ENCODE measurements around the gene GDPD2.

Gene GDPD2

DNA sequence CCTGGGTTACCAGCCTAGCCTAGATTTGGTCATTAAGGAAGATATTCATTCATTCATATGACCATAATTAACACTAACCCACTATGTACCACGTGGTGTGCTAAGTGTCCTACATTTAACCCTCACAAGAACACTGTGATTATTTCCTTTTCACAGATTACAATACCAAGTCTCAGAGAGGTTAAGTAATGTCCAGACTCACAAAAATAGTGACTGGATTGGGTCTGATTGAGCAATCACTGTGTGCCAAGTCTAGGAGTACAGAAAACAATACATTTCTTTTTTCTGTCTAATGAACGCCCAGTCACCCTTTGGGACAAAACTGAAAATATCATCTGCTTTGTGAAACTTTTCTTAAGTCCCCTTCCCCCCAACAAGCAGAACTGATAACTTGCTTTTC is 13.9 kb downstream of the GDPD2 start:
- no peak for DNase-seq (ENCODE audit: extremely low read depth in 1 of 2, low read depth in 1 of 2)

DNA sequence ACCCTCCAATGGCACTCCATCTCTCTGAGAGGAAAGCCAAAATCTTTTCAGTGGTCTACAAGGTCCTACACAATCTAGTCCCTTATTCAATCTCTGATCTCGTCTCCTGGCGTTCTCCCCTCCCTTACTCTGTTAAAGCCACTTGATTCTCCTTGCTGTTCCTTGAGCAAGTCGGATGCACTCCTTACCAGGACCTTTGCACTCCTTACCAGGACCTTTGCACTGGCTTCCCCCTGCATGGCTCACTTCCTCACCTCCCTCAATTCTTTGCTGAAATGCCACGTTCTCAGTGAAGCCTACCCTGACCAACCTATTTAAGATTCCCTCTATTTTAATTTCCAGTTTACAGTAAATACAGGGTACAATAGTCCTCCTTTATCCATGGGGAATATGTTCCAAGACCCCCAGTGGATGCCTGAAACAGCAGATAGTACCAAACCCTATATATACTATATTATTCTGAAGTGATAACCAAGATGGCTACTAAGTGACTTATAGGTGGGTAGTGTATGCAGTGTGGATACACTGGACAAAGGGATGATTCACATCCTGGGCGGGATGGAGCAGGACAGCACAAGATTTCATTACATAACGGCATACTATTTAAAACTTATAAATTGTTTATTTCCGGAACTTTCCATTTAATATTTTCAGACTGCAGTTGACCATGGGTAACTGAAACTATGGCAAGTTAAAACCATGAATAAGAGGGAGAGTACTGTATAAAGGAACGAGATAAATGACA is 15.0 kb downstream of the GDPD2 start:
- DNase-seq (ENCODE audit: extremely low read depth in 1 of 2, low read depth in 1 of 2): no peak

DNA sequence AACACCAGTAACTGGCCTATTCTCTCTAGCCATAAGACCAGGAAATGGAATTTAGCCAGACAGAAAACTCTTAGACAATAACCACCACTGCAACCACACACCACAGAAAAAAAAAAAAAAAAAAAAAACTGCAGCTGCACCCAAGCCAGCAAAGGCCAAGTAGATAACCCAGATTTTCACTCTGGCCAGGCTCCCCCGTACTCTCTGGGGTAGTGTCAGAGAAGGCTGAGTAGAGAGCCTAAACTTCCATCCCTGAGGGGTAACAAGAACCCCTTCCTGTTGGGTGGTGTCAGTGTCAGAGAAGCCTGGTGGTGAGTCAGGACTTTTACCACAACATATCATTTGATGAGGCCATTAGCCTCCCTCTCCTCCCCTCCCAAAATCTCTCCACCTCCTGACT is 15.9 kb downstream of the GDPD2 start:
- DNase-seq (ENCODE audit: extremely low read depth in 1 of 2, low read depth in 1 of 2): no peak

DNA sequence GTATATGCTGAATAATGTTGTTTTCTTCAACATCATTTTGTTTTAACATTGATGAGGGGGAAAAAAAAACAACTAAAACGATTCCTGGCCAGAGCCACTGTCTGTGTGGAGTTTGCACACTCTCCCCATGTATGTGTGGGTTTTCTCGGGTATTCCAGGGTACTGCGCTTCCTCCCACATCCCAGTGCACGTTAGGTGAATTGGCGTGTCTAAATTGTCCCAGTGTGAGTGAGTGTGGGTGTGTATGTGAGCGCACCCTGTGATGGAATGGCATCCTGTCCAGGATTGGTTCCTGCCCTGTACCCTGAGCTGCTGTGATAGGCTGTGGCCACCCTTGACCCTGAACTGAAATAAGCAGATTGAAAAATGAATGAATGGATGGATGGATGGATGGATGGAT is 19.1 kb downstream of the GDPD2 start:
- DNase-seq (ENCODE audit: extremely low read depth in 1 of 2, low read depth in 1 of 2): no peak

DNA sequence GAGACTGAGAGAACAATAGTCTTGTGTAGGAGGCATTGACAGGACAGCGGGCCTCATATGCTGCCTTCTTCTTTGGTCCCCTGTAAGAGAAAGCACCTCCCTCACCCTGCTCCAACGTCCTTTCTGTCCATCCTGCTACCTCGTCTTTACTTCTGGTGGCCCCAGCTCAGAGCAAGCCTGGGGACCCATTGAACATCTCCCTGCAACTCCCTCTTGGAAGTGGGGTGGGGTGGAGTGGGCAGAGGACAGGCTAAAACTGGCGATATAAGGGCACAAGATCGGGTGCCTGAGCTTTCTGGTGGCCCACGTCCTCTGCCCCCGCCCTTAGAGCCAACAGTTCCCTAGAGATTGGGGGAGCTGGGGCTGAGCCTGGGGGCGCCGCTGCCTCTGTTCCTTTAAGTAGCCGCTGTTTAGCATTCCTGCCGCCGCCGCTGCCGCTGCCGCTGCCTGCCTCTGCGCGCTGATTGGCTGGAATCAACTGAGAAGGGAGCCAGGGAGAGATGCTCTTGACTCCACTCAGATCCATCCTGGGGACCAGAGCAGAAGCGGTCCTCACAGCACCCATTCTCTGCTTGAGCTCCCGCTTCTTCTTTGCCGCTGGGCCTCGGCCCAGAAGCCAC is 21.3 kb downstream of the GDPD2 start, which contains the start of gene DLG3:
DLG3 (plus strand) TSS at position 510 of the 620 bp plus-strand sequence. CDS start 367 bp downstream, outside the sequence.
- no peak for DNase-seq (ENCODE audit: extremely low read depth in 1 of 2, low read depth in 1 of 2)

DNA sequence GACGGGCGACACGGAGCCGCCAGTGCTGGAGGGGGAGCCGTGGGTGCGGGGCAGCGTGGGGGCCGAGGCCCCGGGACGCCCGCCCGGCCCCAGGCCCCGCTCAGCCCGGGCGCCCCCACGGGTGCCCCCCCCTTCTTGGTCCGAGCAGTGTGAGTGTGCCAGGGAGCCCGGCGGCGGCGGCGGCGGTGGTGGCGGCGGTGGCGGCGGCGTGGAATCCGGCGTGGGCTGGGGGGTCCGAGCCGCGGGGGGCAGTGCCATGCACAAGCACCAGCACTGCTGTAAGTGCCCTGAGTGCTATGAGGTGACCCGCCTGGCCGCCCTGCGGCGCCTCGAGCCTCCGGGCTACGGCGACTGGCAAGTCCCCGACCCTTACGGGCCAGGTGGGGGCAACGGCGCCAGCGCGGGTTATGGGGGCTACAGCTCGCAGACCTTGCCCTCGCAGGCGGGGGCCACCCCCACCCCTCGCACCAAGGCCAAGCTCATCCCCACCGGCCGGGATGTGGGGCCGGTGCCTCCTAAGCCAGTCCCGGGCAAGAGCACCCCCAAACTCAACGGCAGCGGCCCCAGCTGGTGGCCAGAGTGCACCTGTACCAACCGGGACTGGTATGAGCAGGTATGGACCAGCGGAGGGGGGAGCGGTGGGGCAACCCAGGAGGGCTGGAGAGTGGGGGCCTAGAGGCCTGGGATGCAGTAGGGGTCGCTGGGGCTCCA is 22.0 kb downstream of the GDPD2 start:
- no peak for DNase-seq (ENCODE audit: extremely low read depth in 1 of 2, low read depth in 1 of 2)

DNA sequence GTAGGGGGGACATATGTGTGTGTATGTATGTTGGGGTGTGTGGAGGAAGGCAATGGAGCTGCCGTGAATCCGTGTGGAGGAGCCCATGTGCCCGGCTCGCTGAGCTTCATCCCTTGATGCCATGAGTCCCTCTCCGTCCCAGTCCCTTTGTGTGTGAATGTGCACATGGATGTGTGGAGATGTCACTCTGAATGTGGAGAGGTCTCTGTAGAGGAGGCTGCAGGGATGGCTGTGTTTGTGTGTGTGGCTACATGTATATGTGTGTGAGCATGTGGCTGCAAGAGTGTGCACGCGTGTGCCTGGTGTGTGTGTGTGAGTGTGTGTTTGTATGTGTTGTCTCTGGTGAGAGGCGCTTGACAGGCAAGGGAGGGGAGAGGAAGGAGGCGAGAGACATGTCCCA is 22.8 kb downstream of the GDPD2 start:
- no peak for DNase-seq (ENCODE audit: extremely low read depth in 1 of 2, low read depth in 1 of 2)

DNA sequence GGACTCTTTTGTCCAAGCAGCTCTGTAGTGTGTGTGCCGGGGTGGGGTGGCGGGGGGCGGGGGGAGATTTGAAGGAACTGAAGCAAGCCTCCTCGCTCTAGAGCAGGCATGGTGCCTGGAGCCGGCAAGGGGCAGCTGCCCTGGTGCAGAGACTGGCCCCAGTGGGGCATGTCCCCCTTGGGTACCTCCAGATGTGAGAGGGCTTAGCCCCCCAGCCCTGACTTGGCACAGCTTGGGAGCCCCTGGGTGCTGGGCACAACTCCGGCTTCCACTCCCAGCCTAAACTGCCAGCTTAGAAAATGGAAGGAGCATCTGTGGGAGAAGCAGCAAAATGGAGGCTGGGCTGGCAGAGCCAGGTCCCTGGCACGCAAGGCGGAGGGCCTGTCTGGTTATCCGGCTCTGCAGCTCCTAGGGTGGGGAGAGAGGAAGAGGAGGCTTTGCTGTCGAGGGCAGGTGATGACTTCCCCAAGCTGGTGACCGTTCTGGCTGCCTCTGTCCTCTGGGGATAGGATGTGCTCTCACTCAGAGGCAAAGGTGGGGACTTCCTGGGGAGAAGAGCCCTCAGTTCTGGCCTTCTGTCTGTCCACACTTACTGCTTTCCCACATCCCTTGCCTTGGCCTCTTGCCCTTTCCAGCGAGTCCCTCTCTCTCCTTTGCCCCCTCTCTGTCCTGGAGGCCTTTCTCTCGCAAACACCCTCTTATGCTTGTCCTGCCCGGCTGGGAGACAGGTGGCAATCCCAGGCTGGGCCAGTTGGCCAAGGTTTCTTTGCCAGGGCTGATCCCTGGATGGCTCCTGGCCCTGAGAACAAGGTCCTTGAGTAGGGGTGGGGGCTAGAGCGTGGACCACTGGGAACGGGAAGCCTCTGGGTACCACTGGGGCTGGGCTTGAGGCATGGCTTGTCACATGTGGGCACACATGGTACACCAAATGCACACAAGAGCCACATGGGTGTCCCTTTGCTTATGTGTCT is 23.6 kb downstream of the GDPD2 start:
- no peak for DNase-seq (ENCODE audit: extremely low read depth in 1 of 2, low read depth in 1 of 2)

DNA sequence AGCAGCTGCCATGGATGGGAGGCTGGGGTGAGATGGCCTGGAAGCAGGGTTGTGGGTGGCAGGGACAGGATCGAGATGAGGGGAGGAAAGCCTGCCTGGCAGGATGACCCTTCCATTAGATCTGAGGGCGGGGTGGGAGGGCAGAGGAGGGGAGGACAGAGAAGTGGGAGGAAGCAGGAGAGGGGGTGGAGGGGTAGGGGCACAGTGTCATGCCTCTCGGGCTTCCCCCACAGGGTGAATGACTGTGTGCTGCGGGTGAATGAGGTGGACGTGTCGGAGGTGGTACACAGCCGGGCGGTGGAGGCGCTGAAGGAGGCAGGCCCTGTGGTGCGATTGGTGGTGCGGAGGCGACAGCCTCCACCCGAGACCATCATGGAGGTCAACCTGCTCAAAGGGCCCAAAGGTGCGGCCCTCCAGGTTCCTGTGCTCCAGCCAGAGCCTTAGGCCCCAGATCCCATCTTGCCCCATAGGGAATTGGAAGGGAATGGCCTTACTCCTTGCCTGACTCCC is 26.4 kb downstream of the GDPD2 start:
- DNase-seq (ENCODE audit: extremely low read depth in 1 of 2, low read depth in 1 of 2): no peak

DNA sequence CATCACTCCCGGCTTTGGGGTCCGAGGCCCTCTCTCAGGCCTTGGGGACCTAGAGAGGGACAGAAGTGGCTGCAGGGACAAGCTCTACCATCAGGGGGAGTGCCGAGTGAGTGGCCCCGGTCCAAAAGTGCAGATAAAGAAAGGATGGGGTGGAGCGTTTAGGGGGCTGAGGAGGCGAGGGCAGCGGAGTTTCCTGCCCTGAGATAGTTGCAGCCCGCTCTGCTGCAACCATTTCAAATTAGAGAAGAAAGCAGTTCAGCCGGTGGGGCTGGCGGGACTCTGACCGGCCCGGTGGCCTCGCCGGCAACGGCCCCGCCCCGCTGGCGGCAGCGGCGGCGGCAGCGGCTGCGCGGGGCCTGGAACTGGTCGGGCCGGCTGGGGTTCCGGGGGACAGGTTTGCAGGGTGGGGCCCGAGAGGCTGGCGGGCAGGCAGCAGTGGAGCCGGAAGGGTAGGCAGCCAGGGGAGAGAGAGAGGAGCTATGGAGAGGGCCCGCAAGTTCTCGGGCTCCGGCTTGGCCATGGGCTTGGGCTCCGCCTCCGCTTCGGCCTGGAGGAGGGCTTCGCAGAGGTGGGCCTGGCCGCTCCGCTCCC is 29.1 kb downstream of the GDPD2 start:
- no peak for DNase-seq (ENCODE audit: extremely low read depth in 1 of 2, low read depth in 1 of 2)

DNA sequence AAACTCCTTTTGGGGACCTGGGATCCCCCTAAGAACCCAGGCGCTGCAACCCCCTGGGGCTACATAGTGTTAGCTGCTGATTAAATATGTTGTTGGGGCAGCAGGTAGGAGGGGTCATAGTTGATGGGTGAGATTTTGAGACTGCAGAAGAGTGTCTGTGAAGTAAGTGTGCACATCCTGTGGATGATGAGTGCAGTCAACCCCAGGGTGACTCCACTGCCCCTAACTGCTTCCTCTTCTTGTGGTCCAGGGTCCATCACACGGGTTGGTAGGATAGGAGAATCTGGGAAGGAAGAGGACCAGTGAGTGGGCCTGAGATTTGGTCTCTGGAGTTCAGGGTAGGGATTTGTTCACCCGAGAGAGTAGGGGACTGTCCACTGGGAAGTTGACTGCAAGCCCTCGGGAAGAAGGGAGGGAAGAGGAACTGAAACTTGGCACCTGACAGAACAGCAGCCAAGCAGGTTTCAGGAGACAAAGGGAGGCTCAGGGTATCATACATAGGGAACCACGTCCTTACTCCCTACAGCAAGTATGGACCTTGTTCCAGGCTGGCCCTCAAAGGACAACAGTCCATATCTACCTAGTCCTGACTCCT is 30.0 kb downstream of the GDPD2 start:
- DNase-seq (ENCODE audit: extremely low read depth in 1 of 2, low read depth in 1 of 2): no peak

DNA sequence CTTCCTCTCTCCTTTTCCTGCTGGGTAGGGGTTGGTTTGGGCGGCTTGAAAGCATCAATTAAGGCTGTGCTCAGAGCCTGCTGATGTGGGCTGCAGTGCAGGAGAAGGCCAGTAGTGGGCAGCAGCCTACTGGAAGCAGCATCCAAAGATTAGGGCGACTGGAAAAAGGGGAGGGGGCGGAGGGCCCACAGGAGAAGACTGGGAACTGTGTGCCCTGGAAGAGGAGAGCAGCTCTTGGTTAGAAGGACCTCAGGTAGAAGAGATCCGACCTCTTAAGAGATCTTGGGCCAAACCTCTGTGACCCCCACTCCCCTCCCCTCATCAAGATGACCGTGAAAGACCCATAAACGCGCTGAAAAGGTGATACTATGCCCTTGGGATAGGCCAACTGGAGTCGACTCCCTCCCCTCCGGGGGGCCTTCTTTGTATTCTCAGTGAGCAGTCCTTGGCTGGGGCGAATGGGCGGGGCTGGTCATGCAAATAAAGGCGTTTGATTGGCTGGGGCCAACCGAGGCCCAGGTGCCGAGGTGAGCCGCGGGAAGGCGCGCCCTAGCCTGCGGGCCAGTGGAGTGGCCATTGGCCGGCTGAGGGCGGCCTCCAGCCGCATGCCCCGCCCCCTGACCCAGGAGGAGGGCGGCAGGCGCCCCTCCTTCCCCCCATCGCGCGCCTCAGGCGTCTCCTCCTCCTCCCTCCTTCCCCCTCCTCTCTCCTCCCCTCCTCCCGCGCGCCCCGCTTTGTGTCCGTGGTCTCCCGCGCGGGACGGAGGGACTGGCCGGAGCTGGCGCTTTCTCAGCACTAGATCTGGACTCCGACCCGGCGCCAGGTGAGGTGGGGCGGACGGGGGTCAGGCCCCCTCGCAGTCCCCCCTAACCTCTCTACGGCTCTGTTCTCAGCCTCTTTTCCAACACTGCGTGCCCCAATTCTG is 31.6 kb downstream of the GDPD2 start:
- peak; percentile 37 to 53 for DNase-seq (ENCODE audit: extremely low read depth in 1 of 2, low read depth in 1 of 2)

DNA sequence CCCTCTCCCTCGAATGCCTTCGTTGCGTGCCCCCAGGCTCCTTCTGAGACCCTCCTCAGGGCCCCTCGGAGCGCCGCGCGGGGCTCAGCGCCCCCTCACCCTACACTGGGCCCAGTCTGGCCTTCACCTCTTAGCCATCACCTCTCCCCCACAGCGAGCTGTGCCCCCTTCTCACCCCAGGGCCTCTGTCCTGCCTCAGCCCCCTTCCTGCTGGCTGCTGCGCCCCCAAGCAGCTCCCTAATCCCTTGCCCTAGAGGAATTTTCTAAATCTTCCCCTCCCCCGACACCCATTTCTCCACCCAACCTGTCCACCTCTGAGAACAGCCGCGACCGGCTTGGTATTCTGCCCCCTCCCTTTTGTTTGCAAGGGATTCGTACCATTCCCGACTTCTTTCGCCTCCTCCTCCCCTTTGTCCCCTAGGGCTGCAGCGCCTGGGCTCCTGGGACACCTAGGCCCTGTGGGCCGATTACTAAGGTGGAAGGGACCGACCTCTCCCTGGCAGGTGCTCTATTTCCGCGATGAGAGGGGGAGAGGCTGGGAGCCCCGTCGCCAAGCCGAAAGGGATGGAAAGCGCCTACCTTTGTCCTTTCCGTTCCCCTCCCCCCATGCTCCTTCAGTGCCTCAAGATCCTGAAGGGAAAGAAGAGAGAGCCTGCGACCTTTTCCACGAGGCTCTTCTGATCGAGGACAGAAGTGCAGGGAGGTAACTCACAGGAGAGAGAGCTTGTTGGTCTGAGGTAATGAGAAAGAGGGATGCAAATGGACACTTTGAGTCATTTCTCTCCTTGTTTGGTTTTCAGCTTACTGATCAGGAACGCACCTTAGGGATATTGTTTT is 32.5 kb downstream of the GDPD2 start:
- no peak for DNase-seq (ENCODE audit: extremely low read depth in 1 of 2, low read depth in 1 of 2)

DNA sequence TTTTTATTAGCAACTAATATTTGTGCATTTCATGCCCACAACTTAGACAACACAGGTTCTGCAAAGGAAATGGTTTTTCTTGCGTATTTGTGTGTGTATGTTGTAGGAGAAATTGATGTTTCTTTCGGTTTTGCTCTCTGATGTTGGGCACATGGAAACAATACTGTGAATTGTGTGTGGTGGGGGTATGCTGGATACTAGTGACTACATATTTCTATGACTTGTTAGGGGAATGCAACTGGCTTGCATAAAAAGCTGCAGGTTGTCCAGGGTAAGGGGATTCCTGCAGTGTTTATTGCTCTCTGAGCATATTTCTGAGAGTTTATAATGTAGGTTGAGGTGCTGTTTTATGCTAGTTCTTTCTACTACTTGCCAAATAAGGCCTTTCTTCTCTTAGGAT is 33.1 kb downstream of the GDPD2 start:
- DNase-seq (ENCODE audit: extremely low read depth in 1 of 2, low read depth in 1 of 2): no peak

DNA sequence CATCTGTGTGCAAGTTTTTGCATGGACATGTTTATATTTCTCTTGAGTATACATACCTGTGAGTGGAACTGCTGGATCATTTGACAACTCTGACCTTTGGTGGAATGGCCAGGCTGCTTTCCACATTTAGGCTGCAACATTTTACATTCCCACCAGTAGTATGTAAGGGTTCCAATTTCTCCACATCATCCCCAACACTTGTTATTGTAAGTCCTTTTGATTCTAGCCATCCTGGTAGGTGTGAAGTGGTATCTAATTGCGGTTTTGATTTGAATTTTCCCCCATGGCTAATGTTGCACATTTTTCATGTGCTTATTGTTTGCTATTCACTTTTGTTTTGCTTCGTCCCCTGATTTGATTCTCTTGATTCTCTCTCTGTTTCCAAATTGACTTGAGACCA is 37.9 kb downstream of the GDPD2 start:
- DNase-seq (ENCODE audit: extremely low read depth in 1 of 2, low read depth in 1 of 2): no peak

DNA sequence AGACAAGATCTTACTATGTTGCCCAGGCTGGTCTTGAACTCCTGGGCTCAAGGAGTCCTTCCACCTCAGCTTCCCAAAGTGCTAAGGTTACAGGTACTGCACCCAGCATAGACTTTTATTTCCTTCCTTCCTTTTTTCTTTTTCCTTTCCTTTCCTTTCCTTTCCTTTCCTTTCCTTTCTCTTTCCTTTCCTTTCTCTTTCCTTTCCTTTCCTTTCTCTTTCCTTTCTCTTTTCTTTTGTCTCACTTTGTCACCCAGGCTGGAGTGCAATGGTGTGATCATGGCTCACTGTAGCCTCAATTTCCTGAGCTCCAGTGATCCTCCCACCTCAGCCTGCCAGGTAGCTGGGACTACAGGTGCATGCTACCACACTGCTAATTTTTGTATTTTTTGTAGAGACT is 40.9 kb downstream of the GDPD2 start:
- no peak for DNase-seq (ENCODE audit: extremely low read depth in 1 of 2, low read depth in 1 of 2)

DNA sequence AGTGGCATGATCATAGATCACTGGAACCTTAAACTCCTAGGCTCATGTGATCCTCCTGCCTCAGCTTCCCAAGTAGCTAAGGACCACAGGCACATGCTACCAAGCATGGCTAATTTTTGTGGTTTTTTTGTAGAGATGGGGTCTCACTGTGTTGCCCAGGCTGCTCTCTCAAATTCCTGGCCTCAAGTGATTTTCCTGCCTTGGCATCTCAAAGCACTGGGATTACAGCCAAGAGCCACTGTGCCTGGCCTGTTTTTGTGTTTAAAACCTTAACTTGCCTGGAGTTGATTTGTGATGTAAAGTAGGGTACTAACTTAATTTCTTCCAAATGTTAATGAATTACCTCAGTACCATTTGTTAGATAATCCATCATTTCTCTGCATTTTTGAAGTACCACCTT is 43.9 kb downstream of the GDPD2 start:
- no peak for DNase-seq (ENCODE audit: extremely low read depth in 1 of 2, low read depth in 1 of 2)

DNA sequence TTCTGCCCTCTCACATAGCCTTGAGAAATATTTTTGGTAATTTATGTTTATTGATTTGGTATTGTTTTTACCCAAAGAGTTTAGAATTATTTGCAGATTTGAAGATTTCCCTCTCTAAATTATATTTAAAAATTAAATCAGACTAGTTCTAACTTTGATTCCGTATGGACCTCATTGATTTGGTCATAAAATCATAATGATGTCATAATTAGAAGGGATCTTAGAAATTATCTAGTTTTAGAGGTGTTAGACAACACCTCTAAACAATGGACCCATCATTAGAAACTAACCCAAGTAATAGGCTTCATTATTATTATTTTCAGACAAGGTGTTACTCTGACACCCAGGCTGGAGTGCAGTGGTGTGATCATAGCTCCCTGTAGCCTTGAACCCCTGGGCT is 45.6 kb downstream of the GDPD2 start:
- no peak for DNase-seq (ENCODE audit: extremely low read depth in 1 of 2, low read depth in 1 of 2)

Data from stimulated activated CD8-positive, alpha-beta memory T cell treated with anti-CD3 and anti-CD28 coated beads, Interleukin-7, amount 100 ng/mL, for 48 hours (primary cell).